Measurements from ENCODE around the gene VBP1. TPM values are rescaled to one million over a fixed set of nuclear protein-coding genes. Genes with fewer than 3 reads are reported as not detected.

Gene VBP1
- total RNA-seq, 2 donors from 2014 or later, result 20.8 to 32.2 TPM

- Histone ChIP-seq H3K4me3 (no peak overlapping the region), H3K9me3 (no peaks in the 10 kb centered on the region), H3K36me3 (no peaks in the 10 kb centered on the region), H3K27ac (no peak overlapping the region), H3K27me3 (replicated peaks; ENCODE audit: insufficient read depth) (no peaks in the 10 kb centered on the region), H3K4me1 (replicated peaks) (no peaks in the 10 kb centered on the region)
- TF ChIP-seq POLR2AphosphoS5 (IDR thresholded peaks at IDR 0.05) (no peak), POLR2A (IDR thresholded peaks at IDR 0.05) (no peak), CTCF (IDR thresholded peaks at IDR 0.05) (no peak)
- intact Hi-C loops (cut with DNase I), result no loop called here
- DNase-seq (ENCODE audit: low spot score), result no peak
- WGBS, result 88% methylated on average over 1 of the region's 1 CpG
These were observed 54.7 kb downstream of the VBP1 start for GRCh38 chrX:155270969-155271368.

- Histone ChIP-seq H3K27me3 (replicated peaks; ENCODE audit: insufficient read depth) (no peaks in the 10 kb centered on the region), H3K4me3 (no peak overlapping the region), H3K9me3 (no peaks in the 10 kb centered on the region), H3K4me1 (replicated peaks) (no peaks in the 10 kb centered on the region), H3K27ac (no peak overlapping the region), H3K36me3 (no peaks in the 10 kb centered on the region)
- intact Hi-C loops (cut with DNase I), result no loop called here
- WGBS, result 92% methylated on average over 1 of the region's 1 CpG
- no peak for DNase-seq (ENCODE audit: low spot score)
- no peak for TF ChIP-seq POLR2AphosphoS5 (IDR thresholded peaks at IDR 0.05)
- no peak for TF ChIP-seq CTCF (IDR thresholded peaks at IDR 0.05)
- TF ChIP-seq POLR2A (IDR thresholded peaks at IDR 0.05), result no peak
These were observed 63.6 kb downstream of the VBP1 start for GRCh38 chrX:155279873-155280272.

Other genes starting within 250 kb of the VBP1 start
- 10 to 100 TPM; 13.2 to 39.1 TPM for gene F8, start 193.7 kb upstream of the VBP1 start, total RNA-seq
- gene FUNDC2, start 189.6 kb upstream of the VBP1 start, total RNA-seq, result 10 to 100 TPM; 47.0 to 72.7 TPM
- 10 to 100 TPM; 23.2 to 27.4 TPM for gene CMC4, start 145.3 kb upstream of the VBP1 start, total RNA-seq
- gene MTCP1, start 145.3 kb upstream of the VBP1 start, total RNA-seq, result 10 to 100 TPM in 1 of 2 donors, under 1 TPM in 1; 0.36 to 15.8 TPM
- 10 to 100 TPM in 1 of 2 donors, 1 to 10 TPM in 1; 10.0 to 19.3 TPM for gene BRCC3, start 145.0 kb upstream of the VBP1 start, total RNA-seq
- gene RAB39B, start 48.0 kb downstream of the VBP1 start, total RNA-seq, result 1 to 10 TPM; 2.5 to 3.6 TPM
- 1 to 10 TPM; 2.4 to 4.0 TPM for gene CLIC2, start 118.2 kb downstream of the VBP1 start, total RNA-seq
- gene F8A2, start 165.6 kb downstream of the VBP1 start, total RNA-seq, result 10 to 100 TPM; 15.2 to 16.4 TPM
- gene F8A3, start 242.2 kb downstream of the VBP1 start, total RNA-seq, result 10 to 100 TPM; 23.1 to 33.1 TPM